ENCODE measurements around the gene ACE.

Gene ACE

GRCh38 chr17:63480826-63481487, 4.1 kb downstream of the ACE start:
- H3K4me3 ChIP-seq (ENCODE audit: low read depth, low read length) = no peak overlapping the region
- no peak for TF ChIP-seq CTCF (conservative IDR thresholded peaks at IDR 0.05; ENCODE audit: low read depth, low read length)

DNA sequence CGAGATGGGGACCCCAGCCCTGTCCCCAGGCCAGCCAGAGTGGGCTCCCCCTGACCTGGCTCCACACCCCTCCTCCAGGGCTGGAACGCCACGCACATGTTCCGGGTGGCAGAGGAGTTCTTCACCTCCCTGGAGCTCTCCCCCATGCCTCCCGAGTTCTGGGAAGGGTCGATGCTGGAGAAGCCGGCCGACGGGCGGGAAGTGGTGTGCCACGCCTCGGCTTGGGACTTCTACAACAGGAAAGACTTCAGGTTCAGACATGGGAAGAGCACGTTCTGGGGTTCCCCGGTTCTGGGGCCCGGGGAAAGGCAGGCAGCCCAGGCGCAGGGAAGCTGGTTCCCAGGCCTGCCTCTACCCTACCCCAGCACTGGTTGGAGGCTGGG, 4.6 kb downstream of the ACE start:
- DNase-seq (ENCODE audit: low read depth) = no peak
- no peak overlapping the region for H3K4me3 ChIP-seq (ENCODE audit: low read depth, low read length)
- no peak for TF ChIP-seq CTCF (conservative IDR thresholded peaks at IDR 0.05; ENCODE audit: low read depth, low read length)

More at GRCh38 chr17:63480826-63481487, 4.1 kb downstream of the ACE start:
- DNase-seq (ENCODE audit: low read depth) = no peak

DNA sequence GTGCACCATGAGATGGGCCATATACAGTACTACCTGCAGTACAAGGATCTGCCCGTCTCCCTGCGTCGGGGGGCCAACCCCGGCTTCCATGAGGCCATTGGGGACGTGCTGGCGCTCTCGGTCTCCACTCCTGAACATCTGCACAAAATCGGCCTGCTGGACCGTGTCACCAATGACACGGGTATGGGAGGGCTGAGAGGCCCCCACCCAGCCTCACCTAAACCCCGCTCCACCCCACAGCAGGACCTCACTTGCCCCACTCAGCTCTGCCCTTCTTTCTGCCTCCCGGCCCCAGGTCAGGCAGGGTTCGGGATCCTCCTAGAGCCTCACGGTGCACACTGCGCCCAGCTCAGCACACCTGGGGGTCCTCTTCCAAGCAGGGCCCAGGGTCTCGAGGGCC, 5.6 kb downstream of the ACE start:
- no peak for TF ChIP-seq CTCF (conservative IDR thresholded peaks at IDR 0.05; ENCODE audit: low read depth, low read length)
- DNase-seq (ENCODE audit: low read depth) = no peak
- no peak overlapping the region for H3K4me3 ChIP-seq (ENCODE audit: low read depth, low read length)

DNA sequence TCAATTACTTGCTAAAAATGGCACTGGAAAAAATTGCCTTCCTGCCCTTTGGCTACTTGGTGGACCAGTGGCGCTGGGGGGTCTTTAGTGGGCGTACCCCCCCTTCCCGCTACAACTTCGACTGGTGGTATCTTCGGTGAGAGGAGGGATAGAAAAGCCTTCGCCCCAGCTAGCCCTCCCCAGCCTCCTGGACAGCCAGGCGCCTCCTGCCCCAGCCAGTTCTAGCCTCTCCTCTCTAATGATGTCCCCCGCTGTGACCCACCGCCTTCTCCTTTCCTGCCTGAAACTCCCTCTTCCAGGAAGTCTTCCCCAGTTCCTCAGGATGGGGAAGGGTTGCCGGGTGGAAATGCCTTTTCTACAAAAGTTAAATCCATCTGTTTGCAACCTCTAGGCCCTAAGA, 6.2 kb downstream of the ACE start:
- TF ChIP-seq CTCF (conservative IDR thresholded peaks at IDR 0.05; ENCODE audit: low read depth, low read length) = no peak
- no peak for DNase-seq (ENCODE audit: low read depth)
- H3K4me3 ChIP-seq (ENCODE audit: low read depth, low read length) = no peak overlapping the region

DNA sequence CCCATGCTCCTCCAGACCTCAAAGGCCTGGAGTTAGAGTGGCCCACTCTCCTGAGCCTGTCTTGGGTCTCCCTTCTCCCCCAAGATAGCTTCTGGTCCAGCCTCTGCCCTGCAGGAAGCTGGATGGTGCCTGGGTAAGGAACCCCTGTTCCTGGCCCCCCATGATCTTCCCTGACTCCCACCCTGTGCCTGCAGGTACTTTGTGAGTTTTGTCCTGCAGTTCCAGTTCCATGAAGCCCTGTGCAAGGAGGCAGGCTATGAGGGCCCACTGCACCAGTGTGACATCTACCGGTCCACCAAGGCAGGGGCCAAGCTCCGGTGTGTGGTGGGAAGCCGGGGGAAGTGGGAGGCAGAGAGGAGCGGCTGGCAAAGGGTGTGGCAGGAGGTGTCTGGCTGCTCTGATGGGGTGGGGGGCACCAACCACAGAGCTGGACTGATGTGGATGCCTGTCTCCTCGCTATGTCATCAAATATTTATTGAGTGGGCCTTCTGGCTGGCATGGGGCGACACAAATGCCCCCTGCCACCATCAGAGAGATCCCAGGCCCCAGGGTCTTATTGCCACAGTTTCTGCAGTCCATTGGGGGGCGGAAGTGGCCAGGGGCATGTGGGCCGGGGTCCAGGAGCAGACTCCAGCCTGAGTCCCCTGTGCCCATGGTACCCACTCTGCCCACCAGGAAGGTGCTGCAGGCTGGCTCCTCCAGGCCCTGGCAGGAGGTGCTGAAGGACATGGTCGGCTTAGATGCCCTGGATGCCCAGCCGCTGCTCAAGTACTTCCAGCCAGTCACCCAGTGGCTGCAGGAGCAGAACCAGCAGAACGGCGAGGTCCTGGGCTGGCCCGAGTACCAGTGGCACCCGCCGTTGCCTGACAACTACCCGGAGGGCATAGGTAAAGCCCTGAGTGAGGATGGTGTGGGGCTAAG, 7.1 kb downstream of the ACE start:
- DNase-seq (ENCODE audit: low read depth) = no peak
- no peak overlapping the region for H3K4me3 ChIP-seq (ENCODE audit: low read depth, low read length)
- TF ChIP-seq CTCF (conservative IDR thresholded peaks at IDR 0.05; ENCODE audit: low read depth, low read length) = no peak

DNA sequence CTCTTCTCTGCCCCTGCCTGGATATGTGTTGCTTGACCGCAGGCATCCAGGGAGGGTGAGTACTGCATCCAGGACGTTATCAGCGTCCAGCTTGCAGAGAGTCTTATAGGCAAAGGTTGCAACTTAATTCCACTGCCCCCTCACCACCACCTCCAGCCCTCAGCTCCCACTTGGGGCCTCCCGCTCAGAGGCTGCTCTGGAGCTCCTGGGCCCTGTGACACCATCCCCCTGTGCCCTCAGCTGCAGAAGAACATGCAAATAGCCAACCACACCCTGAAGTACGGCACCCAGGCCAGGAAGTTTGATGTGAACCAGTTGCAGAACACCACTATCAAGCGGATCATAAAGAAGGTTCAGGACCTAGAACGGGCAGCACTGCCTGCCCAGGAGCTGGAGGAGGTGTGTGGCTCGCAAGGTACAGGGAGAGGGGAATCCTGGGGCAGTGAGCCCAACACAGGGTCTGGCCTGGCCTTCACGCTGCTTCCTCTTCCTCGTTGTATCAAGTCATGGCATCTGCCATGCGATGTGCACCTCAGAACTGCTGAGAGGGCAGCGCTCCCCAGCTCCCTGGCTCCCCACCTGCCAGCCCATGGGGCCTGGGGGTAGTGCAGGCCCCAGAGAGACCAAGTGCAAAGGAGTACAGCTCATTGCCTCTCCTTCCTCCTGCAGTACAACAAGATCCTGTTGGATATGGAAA, 9.6 kb downstream of the ACE start:
- no peak for TF ChIP-seq CTCF (conservative IDR thresholded peaks at IDR 0.05; ENCODE audit: low read depth, low read length)

More for the DNA sequence above, 9.6 kb downstream of the ACE start:
- H3K4me3 ChIP-seq (ENCODE audit: low read depth, low read length) = no peak overlapping the region
- DNase-seq (ENCODE audit: low read depth) = no peak

All from choroid plexus epithelial cell (primary cell).